Hematopoietic multipotent progenitor cell treated with erythropoietin and hydrocortisone succinate and interleukin-3 and kit ligand, for 17 days (in vitro differentiated cells): ENCODE results near the gene VSIG10L2.
"Not testable (repeated sequence)": the region's sequence is repeated elsewhere in the genome, so short reads cannot be mapped to it uniquely, and the experiment has no call there.

Experiments
- DNase-seq: peaks from one replicate; pipeline ENCODE4 v3.0.0-alpha.2; 2015; ENCODE audit warnings: low spot score

VSIG10L2 gene

DNA sequence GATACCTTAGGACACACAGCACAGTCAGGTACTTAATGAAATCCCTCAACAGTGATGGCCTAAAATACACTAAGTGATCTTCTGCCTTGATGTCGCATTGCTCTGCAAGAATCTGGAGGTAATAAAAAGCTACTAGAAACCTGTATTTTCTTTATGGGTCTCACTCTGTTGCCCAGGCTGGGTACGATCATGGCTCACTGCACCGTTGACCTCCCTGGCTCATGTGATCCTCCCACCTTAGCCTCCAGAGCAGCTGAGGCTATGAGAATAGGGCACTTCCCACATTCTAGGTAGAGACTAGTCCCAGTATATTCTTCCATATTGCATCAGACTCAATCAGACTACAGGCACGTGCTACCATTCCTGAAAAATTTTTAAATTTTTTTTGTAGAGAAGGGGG lies 21.7 kb downstream of the VSIG10L2 start:
- DNase-seq: no peak

DNA sequence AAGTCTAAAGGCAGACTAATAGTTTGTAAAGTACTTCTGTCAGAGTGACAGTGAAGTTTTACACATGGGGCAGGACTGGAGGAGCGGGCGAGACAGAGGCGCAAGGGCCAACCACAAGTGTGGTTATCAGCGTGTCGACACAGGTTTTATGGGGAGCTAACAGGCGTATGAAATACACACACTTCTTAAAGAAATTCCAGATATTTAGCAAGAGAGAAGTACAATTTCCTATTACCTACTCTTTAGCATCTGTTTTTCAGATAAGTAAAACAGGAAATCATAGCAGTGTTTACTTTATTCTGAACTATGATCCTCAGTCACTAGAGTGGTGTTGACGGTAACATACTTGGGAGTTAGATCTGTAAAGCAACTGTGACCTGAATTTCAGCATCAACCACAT lies 22.5 kb downstream of the VSIG10L2 start:
- DNase-seq: no peak

DNA sequence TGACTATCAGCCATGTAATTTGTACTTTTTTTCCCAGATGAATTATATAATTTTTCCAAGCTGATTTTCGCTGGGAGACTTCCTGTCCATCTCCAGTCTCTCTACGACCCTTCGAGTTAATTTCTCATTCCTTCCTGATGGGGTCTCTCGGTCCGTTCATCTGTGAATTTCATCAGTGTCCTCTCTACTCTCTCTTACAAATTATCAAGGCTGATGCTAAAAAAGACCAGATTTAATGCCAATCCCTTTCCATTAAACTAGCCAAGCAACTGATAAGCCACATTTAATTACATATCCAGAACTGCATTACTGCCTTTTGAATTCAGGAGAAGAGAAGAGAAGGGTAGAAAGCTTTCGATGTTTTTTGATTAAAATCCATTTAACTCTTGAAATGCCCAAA lies 25.8 kb downstream of the VSIG10L2 start:
- no peak for DNase-seq

DNA sequence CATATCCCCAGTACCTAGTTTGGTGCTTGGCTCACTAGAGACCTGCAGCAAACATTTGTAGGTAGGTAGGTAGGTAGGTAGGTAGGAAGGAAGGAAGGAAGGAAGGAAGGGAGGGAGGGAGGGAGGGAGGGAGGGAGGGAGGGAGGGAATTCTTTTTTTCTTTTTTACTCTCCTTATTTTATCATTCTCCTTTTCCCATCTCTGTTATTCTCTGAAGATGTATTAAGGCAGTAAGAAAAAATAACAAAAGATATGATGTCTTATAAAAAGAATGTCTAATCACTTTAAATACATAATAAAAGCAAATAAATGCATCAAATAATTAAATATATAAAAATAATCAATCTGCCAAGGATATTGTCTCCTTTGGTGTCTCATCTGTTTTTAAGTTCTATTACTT lies 28.4 kb downstream of the VSIG10L2 start:
- no peak for DNase-seq

DNA sequence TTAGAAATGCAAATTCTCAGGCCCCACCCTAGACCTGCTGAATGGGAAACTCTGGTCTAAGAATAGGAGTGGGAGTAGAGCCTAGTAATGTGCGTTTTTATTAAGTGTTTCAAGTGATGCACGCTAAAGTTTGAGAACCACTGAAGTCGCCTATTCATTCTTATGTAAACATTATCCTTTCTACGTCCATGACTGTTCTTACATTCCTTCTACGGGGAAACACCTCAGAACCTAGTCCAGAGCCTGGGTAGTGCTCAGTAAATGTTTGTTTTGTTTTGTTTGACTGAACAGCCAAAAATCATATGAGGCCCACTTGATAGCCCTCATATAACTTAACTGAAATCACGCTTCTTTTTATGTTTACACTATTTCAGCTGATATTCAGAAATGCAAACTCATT lies 29.8 kb downstream of the VSIG10L2 start:
- DNase-seq: no peak

DNA sequence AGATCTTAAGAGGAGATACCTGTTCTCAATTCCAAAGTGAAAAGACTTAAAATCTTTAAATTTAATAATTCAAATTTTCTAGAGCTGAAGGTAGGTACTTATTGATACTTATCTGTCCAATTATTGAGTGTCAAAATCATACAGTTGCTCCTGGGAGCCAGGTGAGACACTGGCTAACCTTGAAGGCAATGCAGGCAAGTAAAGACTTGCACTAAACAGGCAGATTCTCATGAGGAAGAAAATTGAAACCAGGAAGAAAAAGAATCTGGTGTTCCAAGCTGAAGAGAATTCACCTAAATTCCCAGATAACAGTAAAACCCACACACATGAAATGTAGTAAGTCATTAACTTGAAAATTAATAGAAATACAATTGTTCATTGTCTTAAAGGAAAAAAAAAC lies 30.3 kb downstream of the VSIG10L2 start:
- no peak for DNase-seq

DNA sequence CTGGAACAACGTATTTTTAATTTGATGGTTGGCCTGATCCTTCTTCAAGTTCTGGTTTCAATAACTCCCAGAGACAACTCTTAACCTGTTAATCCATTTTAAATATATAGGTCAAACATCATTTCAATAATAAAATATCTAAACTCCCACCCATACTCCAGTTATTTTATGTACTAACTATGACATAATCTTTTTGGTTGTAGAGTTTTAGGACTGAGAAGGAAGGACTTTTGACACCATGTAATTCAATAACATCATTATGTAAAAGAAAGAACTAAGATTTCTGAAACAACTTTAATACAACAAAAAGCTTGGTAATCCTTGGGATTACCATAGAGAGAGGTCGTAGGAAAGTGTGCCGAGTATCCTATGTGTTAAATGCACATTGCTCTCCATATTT lies 31.5 kb downstream of the VSIG10L2 start:
- DNase-seq: no peak

DNA sequence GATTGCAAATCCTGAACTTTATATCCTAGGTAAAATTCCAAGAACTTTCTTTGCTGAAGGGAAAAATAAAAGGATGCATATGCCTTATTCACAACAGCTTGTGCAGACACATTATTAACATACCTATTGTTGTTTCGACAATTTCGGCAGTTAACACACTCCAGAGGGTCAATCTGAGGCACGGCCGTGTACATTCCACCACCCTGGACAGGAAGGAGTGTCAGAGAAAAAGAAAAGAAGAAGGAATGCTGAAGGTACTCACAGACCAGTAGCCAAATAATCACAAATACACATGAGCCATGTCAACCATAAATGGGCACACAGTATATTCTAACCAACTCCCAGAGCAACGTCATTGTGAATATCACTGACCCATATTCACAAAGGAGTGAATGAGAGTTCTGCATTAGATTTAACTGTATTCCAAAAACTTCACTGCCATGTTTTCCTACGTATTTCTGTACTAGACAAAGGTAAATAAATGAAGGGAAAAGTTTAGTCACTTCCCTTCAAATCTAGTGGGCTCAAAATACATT lies 32.4 kb downstream of the VSIG10L2 start:
- DNase-seq: no peak

DNA sequence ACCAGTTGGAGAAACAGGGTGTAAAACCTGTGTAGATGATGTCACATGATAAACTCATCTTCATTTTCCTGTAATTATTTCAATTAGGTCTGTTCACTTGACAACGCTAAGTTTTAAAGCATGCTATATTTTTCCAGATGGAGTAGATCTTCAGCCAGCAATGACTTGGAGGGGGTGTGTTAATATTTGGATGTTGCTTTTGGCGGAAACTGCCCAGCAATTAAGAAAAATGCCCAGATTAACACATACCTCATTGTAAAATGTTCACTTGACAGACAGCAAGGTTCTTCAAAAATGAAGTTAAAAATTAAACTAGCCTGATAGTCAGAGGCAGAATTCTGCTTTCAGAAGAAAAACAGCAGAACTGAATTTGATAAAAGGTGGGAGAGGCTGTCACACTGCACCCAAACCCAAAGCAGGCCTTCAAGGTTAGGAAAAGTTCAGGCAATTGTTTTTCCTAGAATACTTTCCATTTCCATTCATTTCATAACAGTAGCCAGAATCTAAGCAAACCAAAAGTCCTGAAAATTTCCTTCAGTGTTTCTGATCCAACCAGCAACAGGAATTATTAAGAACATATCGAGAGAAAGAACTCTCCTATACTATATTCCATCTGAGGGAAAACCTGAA lies 33.0 kb downstream of the VSIG10L2 start:
- DNase-seq: no peak

DNA sequence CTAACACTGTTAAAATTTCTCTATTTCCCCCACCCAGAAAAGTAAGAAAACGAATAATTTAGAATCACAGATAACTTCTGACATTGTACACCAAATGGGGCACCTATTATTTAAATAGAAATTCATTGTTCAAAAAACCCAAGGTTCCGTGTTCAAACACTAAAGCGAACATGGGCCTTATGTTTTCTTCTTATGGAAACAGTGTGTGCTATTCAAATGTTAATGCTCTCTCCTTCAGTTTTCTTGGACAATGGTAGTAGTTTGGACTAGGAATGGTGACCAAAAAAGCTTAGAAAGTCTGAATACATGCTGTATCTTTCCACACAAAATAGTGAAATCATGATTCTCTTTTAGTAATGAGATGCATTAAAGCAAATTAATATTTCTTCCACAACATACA lies 33.7 kb downstream of the VSIG10L2 start:
- no peak for DNase-seq

DNA sequence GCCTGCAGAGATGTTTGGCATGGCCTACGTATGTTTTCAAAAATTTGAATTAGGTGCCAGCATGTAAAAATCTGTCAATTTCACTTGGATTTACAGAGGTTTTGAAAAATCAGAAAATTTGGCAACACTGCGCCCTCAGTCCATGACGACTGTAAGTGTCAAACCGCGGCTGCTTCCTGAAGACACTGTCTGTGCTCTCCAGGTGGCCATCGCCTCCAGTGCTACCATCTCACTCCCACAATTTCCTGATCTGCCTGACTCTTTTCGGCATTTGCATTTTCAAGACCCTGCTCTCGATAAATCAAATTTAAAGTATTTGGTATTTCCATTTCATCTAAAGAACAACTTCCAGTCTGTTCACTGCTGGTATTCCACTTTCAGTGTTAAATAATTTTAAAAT lies 34.6 kb downstream of the VSIG10L2 start:
- no peak for DNase-seq

DNA sequence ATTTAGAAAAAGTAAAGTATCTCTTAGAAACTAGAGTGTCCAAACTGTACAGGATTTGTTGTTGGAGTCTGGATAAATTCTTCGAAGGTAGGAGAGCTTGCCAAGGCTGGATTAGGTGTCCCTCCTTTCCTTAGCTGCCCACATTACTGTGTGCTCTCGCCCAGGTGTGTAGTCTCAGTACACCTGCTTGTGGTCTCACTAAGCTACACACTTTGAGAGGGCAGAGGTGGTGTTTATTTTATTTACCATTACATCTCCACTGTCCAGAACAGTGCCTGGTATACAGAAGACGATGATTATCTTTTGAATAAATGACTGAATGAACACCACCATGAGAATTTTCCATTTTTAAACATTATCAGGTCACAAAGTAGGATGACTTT lies 36.5 kb downstream of the VSIG10L2 start:
- DNase-seq: no peak

DNA sequence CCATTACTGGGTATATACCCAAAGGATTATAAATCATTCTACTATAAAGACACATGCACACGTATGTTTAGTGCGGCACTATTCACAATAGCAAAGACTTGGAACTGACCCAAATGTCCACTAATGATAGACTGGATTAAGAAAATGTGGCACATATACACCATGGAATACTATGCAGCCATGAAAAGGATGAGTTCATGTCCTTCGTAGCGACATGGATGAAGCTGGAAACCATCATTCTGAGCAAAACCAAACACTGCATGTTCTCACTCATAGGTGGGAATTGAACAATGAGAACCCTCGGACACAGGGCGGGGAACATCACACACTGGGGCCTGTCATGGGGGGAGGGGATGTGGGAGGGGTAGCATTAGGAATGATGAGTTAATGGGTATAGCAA lies 40.1 kb downstream of the VSIG10L2 start:
- DNase-seq: not testable (repeated sequence)

DNA sequence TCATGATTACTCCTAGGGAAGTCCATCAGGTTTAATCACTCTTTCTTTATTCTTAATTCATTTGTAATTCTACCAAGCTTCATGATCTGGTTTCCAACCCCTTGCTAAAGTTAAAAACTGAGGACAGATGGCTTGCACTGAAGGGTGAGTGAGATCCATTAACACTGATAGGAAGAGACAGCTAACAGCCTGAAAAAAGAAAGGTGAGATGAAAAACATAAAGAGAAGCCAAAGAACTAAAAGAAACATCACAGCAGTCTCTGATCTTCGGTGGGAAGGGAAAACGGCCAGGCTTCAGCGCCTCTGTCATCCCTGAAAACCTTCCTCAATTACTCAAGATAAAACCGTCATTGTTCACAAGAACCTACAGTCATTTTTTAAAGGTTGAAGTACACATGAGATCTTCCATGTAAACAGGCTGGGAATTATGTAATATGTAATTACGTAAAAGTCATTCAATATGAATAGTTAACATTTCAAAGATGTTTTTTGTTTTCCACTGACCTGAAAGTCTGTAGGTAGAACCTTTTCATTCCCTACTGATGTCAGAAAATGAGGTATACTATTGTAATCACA lies 41.3 kb downstream of the VSIG10L2 start:
- DNase-seq: no peak

DNA sequence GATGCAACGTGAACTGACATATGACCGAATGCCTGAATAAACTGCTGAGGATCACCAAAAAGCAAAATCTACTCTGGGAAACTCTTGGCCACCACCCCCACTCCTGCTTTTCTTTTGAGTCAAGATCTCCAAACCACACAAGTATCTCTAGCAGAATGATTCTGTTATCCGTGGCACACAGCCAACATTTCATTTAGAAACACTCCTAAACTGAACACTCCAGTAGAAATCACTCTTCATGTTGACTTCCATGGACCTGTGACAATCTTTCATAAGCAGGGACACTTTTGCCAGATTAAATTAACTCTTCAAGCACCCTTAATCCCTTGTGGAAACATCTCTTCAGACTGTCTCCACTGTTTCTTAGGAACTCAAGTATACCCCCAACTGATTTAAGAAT lies 44.4 kb downstream of the VSIG10L2 start:
- DNase-seq: no peak

DNA sequence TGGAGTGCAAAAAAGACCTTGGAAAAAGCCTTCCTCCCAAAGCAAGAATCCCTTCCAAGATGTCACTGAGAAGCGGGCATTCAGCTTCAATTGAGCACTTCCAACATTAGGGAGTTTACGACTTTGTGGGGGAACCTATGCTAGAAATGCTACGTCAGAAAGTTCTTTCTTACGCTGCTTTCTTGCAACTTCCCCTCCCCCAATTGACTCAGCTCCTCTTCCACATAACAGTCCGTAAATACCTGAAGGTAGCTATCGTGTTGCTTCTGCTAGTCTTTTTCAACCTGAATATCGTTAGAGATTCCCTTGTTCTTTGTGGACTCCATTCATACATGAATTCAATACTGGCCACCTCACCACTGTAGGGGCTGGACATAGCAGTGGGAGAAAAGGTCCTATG lies 47.0 kb downstream of the VSIG10L2 start:
- no peak for DNase-seq

DNA sequence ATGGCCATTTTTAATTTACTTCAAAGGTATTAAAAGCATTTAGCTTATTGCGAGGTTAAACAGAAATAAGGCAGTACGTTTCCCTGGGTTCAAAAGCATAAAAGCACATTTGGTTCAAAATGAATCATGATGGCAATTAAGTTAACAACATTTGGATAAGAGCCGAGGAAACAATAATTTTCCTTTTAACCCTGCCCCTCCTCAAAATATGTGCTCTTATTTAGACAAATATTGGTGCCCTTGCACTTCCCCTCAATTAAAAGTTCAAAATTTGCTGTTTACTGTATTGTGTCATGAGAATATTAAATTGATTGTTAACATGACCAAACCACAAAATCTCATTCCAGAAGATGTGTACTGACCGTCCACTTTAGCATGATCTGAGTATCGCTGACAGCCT lies 48.7 kb downstream of the VSIG10L2 start:
- DNase-seq: no peak

DNA sequence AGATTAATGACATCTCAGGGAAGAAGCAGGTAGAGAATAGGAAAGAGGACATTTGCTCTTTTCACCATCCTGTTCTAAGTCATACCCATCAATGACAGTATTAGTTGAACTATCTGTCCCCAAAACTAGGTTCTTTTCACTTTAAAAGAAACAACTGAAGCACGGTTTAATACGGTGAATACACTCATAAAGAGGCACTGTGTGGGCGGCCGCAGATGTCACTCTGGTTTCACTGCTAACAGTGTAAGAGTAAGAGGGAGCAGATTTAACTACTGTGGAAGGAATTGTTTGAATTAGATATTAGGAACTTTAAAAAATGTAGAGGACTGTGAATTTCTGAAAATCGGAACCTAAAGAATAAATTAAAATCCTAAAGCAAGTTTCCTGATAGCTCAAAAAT lies 49.5 kb downstream of the VSIG10L2 start:
- DNase-seq: no peak

DNA sequence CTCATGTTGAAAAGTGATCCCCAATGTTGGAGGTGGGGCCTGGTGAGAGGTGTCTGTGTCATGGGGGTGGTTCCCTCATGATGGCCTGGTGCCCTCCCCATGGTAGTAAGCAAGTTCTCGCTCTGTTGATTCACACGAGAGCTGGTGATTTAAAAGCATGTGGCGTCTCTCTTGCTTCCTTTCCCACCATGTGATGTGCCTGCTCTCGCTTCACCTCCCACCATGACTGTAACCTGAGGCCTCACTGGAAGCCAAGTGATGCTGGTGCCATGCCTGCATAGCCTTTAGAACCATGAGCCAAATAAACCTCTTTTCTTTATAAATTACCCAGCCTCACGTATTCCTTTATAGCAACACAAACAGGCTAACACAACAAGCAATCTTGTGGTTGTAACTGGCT lies 52.4 kb downstream of the VSIG10L2 start:
- no peak for DNase-seq

DNA sequence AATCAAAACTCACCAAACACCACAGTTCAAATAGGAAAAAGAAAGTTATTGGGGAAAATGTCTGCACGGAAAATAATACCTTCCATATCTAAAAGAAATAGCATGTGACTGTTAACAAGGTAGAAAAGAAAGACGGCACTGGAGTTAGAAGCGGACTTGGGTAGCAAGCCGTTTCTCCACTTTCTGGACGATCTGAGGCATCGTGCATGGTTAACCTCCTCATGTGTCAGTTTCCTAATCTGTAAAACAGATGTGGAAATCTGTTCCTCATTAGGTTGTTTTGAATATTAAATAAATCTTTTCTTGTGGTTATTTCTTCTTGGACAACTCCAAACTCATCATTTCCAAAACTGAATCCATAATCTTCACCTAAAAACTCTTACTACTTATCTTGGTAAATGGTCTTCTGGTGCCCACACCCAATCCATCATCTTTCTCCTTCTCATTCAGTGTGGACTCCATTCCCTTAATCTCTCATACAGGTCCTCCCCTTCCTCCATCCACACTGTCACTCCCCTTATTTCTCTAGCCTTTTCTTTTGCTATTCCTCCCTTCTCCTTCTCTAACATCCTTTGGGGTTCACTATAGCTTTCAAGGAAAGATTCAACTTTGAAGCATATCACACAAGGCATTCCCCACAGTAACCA lies 53.5 kb downstream of the VSIG10L2 start:
- no peak for DNase-seq

DNA sequence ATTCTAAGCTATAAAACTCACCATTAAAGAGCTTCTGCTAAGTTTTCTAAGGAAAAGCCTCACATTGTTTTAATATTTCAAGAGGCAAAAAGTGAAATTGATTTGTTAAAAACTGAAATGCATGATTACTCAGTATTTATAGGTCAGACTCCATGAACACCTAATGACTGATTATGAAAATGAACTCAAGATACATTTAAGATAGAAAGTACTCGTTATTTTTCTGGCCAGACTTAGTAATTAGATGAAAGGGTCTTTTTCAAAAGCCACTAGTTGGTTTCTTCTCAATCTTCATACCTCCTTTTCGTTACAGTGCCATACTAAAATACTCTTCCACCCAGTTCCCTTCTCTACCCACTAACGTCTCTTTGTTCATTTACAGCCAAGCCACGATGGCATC lies 56.3 kb downstream of the VSIG10L2 start:
- no peak for DNase-seq
